Measurements from ENCODE around the gene C5orf22.

DNA sequence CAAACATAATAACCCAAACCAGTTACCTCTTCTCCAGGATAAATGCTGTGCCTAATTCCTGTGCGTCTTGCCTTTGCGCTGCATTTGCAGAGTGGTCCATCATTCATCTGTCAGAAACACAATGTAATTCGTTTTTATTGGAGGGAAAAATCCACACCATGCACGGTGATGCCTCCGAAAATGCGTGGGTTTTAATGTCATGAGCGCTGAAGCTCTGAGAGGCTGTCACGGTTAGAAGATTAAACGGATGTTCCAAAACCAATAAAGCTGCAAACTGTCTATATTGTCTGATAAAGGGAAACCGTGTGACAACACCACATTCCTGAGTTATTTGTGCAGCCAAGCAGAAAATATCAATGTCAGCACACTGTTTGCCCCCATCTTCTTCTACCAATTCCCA lies 27.6 kb upstream of the C5orf22 start:
- TF ChIP-seq, protein P1, sequence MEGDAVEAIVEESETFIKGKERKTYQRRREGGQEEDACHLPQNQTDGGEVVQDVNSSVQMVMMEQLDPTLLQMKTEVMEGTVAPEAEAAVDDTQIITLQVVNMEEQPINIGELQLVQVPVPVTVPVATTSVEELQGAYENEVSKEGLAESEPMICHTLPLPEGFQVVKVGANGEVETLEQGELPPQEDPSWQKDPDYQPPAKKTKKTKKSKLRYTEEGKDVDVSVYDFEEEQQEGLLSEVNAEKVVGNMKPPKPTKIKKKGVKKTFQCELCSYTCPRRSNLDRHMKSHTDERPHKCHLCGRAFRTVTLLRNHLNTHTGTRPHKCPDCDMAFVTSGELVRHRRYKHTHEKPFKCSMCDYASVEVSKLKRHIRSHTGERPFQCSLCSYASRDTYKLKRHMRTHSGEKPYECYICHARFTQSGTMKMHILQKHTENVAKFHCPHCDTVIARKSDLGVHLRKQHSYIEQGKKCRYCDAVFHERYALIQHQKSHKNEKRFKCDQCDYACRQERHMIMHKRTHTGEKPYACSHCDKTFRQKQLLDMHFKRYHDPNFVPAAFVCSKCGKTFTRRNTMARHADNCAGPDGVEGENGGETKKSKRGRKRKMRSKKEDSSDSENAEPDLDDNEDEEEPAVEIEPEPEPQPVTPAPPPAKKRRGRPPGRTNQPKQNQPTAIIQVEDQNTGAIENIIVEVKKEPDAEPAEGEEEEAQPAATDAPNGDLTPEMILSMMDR (IDR thresholded peaks at IDR 0.05): no peak
- no peak for TF ChIP-seq POLR2A (IDR thresholded peaks at IDR 0.05)

All from testis (tissue), 2 donors.